Measurements from ENCODE around the gene NR5A2. TPM values are rescaled to one million over a fixed set of nuclear protein-coding genes. Genes with fewer than 3 reads are reported as not detected.

NR5A2 gene
- total RNA-seq, 1 experiment from 2014 or later: 4.7 TPM

DNA sequence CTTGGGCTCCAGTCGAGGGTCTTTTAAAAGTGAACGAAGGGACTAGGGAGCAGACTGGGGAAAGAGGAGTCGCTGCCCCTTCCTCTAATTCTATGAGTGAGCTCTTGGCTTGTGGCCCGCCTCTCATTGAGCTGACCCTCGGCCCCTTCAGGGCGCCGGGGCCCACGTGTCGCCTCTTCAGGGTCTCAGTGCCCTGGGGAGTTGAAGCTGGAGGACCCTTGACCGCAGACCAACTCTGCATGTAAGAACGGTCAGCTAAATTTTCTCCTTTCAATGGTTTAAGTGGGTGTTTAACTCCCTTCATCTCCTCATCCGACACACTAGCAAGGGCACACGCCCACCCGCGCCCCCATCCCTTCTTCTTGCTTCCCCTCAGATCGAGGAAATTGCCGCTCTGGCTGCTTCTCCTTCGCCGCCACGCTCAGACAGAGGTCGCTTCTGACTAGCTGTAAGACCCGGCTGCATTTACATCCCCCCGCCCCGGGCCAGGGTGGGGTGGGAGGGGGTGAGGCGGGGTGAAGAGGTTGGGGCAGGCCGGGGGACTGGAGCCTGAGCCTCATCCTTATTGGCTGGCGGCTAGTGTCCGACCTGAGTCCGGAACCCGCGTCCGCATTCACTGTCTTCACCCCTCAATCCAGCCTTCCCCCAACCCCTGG lies 10.9 kb downstream of the NR5A2 start:
- Histone ChIP-seq H2BK5ac (ENCODE audit: insufficient read length, low read length) (no peak overlapping the region), H3T11ph (ENCODE audit: low read length) (no peak overlapping the region), H2BK20ac (ENCODE audit: low read depth, low read length, poor library complexity, severe bottlenecking) (no peak overlapping the region), H3K9ac (ENCODE audit: extremely low read depth, insufficient read length, low read length) (peak overlapping the region; percentile 42), H3K14ac (ENCODE audit: insufficient read depth, low read length) (no peak overlapping the region), H3K23me2 (ENCODE audit: insufficient read length, low read depth, low read length, poor library complexity, severe bottlenecking) (peaks cover 76% of the 10 kb centered on the region), H3K4me2 (ENCODE audit: insufficient read depth, insufficient read length, low read length) (peak overlapping the region; percentile 100), H3K4me1 (ENCODE audit: insufficient read depth, low read length) (peaks cover 6% of the 10 kb centered on the region), H3K79me2 (ENCODE audit: insufficient read depth, low read length) (no peaks in the 10 kb centered on the region), H3K9me3 (ENCODE audit: control insufficient read depth, low read depth, low read length) (no peaks in the 10 kb centered on the region), H2BK12ac (ENCODE audit: insufficient read length, low read depth, low read length) (no peak overlapping the region), H3K79me1 (ENCODE audit: insufficient read depth, low read depth, low read length, poor library complexity, severe bottlenecking) (no peaks in the 10 kb centered on the region), H4K5ac (ENCODE audit: insufficient read length, low read depth, low read length) (no peak overlapping the region), H4K8ac (replicated peaks; ENCODE audit: insufficient read length, low read depth, low read length) (no peak overlapping the region), H3K56ac (ENCODE audit: insufficient read length, low read depth, low read length) (no peak overlapping the region), H4K91ac (ENCODE audit: insufficient read length, low read depth, low read length) (no peak overlapping the region), H2BK120ac (ENCODE audit: low read depth, low read length, poor library complexity, severe bottlenecking) (no peak overlapping the region), H2AFZ (ENCODE audit: low read length) (no peak overlapping the region), H2AK5ac (ENCODE audit: insufficient read length, low read length) (no peak overlapping the region), H3K27me3 (ENCODE audit: insufficient read depth, low read length) (peaks cover 33% of the 10 kb centered on the region; the same call in 1 of the 2 replicates), H3K4ac (ENCODE audit: low read depth, low read length) (no peak overlapping the region), H2BK15ac (ENCODE audit: low read depth, low read length) (no peak overlapping the region), H3K27ac (ENCODE audit: insufficient read length, low read depth, low read length) (no peak overlapping the region), H4K20me1 (ENCODE audit: control insufficient read depth, insufficient read depth, insufficient read length) (no peaks in the 10 kb centered on the region), H3K18ac (ENCODE audit: insufficient read length, low read depth, low read length) (peak overlapping the region; percentile 47), H3K23ac (ENCODE audit: insufficient read length, low read depth, low read length) (no peak overlapping the region)
- DNase-seq: peak; percentile 98
- TF ChIP-seq, protein P1, sequence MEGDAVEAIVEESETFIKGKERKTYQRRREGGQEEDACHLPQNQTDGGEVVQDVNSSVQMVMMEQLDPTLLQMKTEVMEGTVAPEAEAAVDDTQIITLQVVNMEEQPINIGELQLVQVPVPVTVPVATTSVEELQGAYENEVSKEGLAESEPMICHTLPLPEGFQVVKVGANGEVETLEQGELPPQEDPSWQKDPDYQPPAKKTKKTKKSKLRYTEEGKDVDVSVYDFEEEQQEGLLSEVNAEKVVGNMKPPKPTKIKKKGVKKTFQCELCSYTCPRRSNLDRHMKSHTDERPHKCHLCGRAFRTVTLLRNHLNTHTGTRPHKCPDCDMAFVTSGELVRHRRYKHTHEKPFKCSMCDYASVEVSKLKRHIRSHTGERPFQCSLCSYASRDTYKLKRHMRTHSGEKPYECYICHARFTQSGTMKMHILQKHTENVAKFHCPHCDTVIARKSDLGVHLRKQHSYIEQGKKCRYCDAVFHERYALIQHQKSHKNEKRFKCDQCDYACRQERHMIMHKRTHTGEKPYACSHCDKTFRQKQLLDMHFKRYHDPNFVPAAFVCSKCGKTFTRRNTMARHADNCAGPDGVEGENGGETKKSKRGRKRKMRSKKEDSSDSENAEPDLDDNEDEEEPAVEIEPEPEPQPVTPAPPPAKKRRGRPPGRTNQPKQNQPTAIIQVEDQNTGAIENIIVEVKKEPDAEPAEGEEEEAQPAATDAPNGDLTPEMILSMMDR (conservative IDR thresholded peaks at IDR 0.05): no peak
- Mint-ChIP-seq H3K4me1 (peaks cover 51 to 60% of the 10 kb centered on the region in 2 experiments), H3K4me3 (peak overlapping the region; percentile 71 to 90), H3K36me3 (ENCODE audit: insufficient read depth in 1 of 3, low read depth in 3 of 3) (no peaks in the 10 kb centered on the region; a peak in 1 of 7 replicates), H3K9me3 (peaks cover 3 to 5% of the 10 kb centered on the region in 2 experiments; a peak in 2 of 5 replicates), H3K27ac (peak overlapping the region in 2 of 3 experiments; percentile 72 to 75; a peak in 2 of 7 replicates), H3K27me3 (ENCODE audit: low read depth) (peaks cover 38% of the 10 kb centered on the region)
- WGBS (ENCODE audit: extremely low coverage, insufficient read length, low lambda C conversion rate): no CpG with 5 or more reads among the region's 32 CpGs

Data from H9 (cell line).